Liver (tissue), 3 donors: ENCODE data around the gene RASGRP4.

Source experiments
- TF ChIP-seq, protein P1 (sequence below): IDR thresholded peaks from 2 replicates; pipeline ENCODE4 v1.6.1; 2016; ENCODE audit warnings: antibody characterized with exemption
- TF ChIP-seq, protein P2 (sequence below): fragments of 150-350 bp; IDR thresholded peaks from 2 replicates; pipeline ENCODE4 v1.5.1; 2017; ENCODE audit warnings: improper control_type of control experiment, low read depth, low read length; ENCODE audit not compliant: missing input control
- donor health status: healthy.
- donor health status: healthy.

DNA sequence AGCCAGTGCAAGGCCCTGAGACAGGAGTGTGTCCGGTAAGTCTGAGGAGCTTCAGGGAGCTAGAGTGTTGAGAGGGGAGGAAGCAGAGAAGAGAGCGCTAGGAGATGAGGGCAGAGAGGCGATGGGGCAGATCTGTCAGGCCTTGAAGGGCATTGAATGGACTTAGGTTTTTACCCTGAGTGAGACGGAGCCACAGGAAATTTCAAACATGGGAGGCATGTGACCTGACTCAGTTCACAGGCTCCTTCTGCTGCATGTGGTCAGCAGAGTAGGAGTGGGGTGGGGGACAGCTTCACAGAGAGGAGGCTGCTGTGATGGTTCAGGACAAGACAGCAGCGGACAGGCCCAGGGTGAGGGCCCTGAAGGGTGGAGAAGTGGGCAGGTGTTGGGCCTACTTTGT is 25.7 kb downstream of the RASGRP4 start:
- TF ChIP-seq, protein P1, sequence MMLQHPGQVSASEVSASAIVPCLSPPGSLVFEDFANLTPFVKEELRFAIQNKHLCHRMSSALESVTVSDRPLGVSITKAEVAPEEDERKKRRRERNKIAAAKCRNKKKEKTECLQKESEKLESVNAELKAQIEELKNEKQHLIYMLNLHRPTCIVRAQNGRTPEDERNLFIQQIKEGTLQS, result no peak
- TF ChIP-seq, protein P2, sequence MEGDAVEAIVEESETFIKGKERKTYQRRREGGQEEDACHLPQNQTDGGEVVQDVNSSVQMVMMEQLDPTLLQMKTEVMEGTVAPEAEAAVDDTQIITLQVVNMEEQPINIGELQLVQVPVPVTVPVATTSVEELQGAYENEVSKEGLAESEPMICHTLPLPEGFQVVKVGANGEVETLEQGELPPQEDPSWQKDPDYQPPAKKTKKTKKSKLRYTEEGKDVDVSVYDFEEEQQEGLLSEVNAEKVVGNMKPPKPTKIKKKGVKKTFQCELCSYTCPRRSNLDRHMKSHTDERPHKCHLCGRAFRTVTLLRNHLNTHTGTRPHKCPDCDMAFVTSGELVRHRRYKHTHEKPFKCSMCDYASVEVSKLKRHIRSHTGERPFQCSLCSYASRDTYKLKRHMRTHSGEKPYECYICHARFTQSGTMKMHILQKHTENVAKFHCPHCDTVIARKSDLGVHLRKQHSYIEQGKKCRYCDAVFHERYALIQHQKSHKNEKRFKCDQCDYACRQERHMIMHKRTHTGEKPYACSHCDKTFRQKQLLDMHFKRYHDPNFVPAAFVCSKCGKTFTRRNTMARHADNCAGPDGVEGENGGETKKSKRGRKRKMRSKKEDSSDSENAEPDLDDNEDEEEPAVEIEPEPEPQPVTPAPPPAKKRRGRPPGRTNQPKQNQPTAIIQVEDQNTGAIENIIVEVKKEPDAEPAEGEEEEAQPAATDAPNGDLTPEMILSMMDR, result no peak
